ENCODE data around the gene TRIO. TPM values are rescaled to one million over a fixed set of nuclear protein-coding genes. Genes with fewer than 3 reads are reported as not detected.

Gene TRIO
- polyA plus RNA-seq, 3 donors = 1.7 to 45.8 (median 2.1) TPM

GRCh38 chr5:14148890-14149671, 5.9 kb downstream of the TRIO start:
- Histone ChIP-seq H3K4me3 (replicated peaks in 1 of 3; ENCODE audit: low read depth in 2 of 3, low read length in 3 of 3) (no peak overlapping the region), H4K20me1 (ENCODE audit: insufficient read depth, low read length) (peaks cover 92% of the 10 kb centered on the region), H3K36me3 (replicated peaks in 1 of 2; ENCODE audit: control insufficient read depth in 1 of 2, insufficient read depth in 2 of 2, low read length in 2 of 2) (no peaks in the 10 kb centered on the region), H3K4me1 (ENCODE audit: control insufficient read depth in 1 of 2, insufficient read depth in 2 of 2, low read length in 2 of 2) (peaks cover 22 to 27% of the 10 kb centered on the region in 2 donors), H3K9ac (ENCODE audit: insufficient read depth, low read length, poor library complexity, severe bottlenecking) (no peak overlapping the region), H2AFZ (ENCODE audit: insufficient read depth, low read depth, low read length, poor library complexity, severe bottlenecking) (no peak overlapping the region), H3K27ac (ENCODE audit: low read depth in 1 of 2, low read length in 2 of 2) (no peak overlapping the region), H3K79me2 (ENCODE audit: insufficient read depth, low read length) (peaks cover 97% of the 10 kb centered on the region), H3K4me2 (replicated peaks; ENCODE audit: extremely low read depth, low read length, poor library complexity, severe bottlenecking) (no peak overlapping the region), H3K27me3 (ENCODE audit: control insufficient read depth in 2 of 2, insufficient read depth in 2 of 2, low read length in 2 of 2) (no peaks in the 10 kb centered on the region), H3K9me3 (replicated peaks in 1 of 2; ENCODE audit: control insufficient read depth in 1 of 2, insufficient read depth in 1 of 2, low read length in 2 of 2) (no peaks in the 10 kb centered on the region)
- Mint-ChIP-seq H3K9me3 (no peaks in the 10 kb centered on the region), H3K27ac (peak overlapping the region in 1 of 7 donors; percentile 57), H3K36me3 (peaks cover 0 to 8% of the 10 kb centered on the region in 2 donors), H3K4me3 (no peak overlapping the region), H3K4me1 (peaks cover 41% of the 10 kb centered on the region), H3K27me3 (ENCODE audit: low read depth in 3 of 3) (peaks cover 0 to 2% (median 2%) of the 10 kb centered on the region in 3 donors)
- no peak for DNase-seq
- intact Hi-C loops (cut with micrococcal nuclease) = loop anchor here in 1 of 2 donors (10.0 kb wide), 1 partner anchor 56 kb away; no protein-coding TSS in a partner anchor
- 96% methylated on average over 9 of the region's 15 CpGs for WGBS (ENCODE audit: insufficient coverage)
- no peak for TF ChIP-seq CTCF (IDR thresholded peaks at IDR 0.05)

DNA sequence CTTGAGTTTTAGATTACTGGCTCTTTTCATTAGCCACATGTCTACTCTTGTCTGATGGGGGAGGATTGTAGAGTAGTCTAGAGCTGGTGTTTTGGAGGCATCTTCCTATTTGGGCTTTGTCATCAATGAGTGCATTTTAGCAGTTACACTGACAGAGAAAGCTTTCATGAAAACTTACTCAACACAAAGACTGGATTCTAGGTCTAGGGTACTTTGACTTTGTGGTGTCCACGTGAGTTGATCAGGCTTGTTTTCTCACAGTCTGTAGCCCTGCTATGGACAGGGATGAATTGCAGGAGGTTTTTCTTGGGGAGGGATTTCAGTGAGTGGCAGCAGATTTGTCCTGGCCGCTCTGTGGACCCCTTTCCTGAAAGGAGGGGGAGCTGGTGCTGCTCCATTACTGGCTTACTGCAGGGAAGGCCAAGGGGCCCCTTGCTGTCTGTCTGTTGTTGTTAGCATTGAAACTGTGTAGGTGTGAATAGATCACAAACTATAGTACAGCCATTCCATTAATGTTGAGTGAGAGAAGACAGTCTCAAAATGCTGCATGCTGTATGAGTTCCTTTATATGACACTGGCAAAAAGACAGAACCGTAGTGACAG, 6.6 kb downstream of the TRIO start:
- Mint-ChIP-seq H3K27me3 (ENCODE audit: low read depth in 3 of 3) (peaks cover 0 to 2% (median 2%) of the 10 kb centered on the region in 3 donors), H3K4me3 (no peak overlapping the region), H3K27ac (no peak overlapping the region), H3K9me3 (no peaks in the 10 kb centered on the region), H3K36me3 (peaks cover 0 to 8% of the 10 kb centered on the region in 2 donors), H3K4me1 (peaks cover 41% of the 10 kb centered on the region)
- Histone ChIP-seq H3K9me3 (replicated peaks in 1 of 2; ENCODE audit: control insufficient read depth in 1 of 2, insufficient read depth in 1 of 2, low read length in 2 of 2) (no peaks in the 10 kb centered on the region), H3K27ac (ENCODE audit: low read depth in 1 of 2, low read length in 2 of 2) (no peak overlapping the region), H4K20me1 (ENCODE audit: insufficient read depth, low read length) (peaks cover 94% of the 10 kb centered on the region), H3K4me3 (replicated peaks in 1 of 3; ENCODE audit: low read depth in 2 of 3, low read length in 3 of 3) (no peak overlapping the region), H3K4me1 (ENCODE audit: control insufficient read depth in 1 of 2, insufficient read depth in 2 of 2, low read length in 2 of 2) (peaks cover 27 to 28% of the 10 kb centered on the region in 2 donors), H3K4me2 (replicated peaks; ENCODE audit: extremely low read depth, low read length, poor library complexity, severe bottlenecking) (no peak overlapping the region), H3K79me2 (ENCODE audit: insufficient read depth, low read length) (peaks cover 98% of the 10 kb centered on the region), H3K9ac (ENCODE audit: insufficient read depth, low read length, poor library complexity, severe bottlenecking) (no peak overlapping the region), H3K36me3 (replicated peaks in 1 of 2; ENCODE audit: control insufficient read depth in 1 of 2, insufficient read depth in 2 of 2, low read length in 2 of 2) (no peaks in the 10 kb centered on the region), H2AFZ (ENCODE audit: insufficient read depth, low read depth, low read length, poor library complexity, severe bottlenecking) (no peak overlapping the region), H3K27me3 (ENCODE audit: control insufficient read depth in 2 of 2, insufficient read depth in 2 of 2, low read length in 2 of 2) (no peaks in the 10 kb centered on the region)
- intact Hi-C loops (cut with micrococcal nuclease) = loop anchor here in 1 of 2 donors (10.0 kb wide), 2 partner anchors 55 to 105 kb away; no protein-coding TSS in a partner anchor
- DNase-seq = no peak
- WGBS (ENCODE audit: insufficient coverage) = 86% methylated on average over 1 of the region's 3 CpGs
- no peak for TF ChIP-seq CTCF (IDR thresholded peaks at IDR 0.05)

All from CD14-positive monocyte (primary cell).